H9 (cell line): Measurements from ENCODE around the gene NPDC1. TPM values are rescaled to one million over a fixed set of nuclear protein-coding genes. Genes with fewer than 3 reads are reported as not detected.

Source experiments
- DNase-seq: peaks from one replicate; pipeline ENCODE4 v3.0.0-alpha.2; 2017
- H2AFZ ChIP-seq: one replicate; pipeline ENCODE4 v1.6.1; 2013; ENCODE audit warnings: mild to moderate bottlenecking, low read length, control low read depth, moderate library complexity
- H2AK5ac ChIP-seq: 2 replicates; pipeline ENCODE4 v1.6.1; 2013; ENCODE audit warnings: low read length, control low read depth, mixed read lengths; ENCODE audit not compliant: insufficient read length
- H2BK120ac ChIP-seq: one replicate; pipeline ENCODE4 v1.6.1; 2013; ENCODE audit warnings: low read depth, mild to moderate bottlenecking, low read length, control low read depth, inconsistent platforms; ENCODE audit not compliant: poor library complexity, severe bottlenecking
- H2BK12ac ChIP-seq: 2 replicates; pipeline ENCODE4 v1.6.1; 2013; ENCODE audit warnings: low read length, control low read depth, mixed read lengths, low read depth; ENCODE audit not compliant: insufficient read length
- H2BK15ac ChIP-seq: 2 replicates; pipeline ENCODE4 v1.6.1; 2013; ENCODE audit warnings: low read depth, low read length, control low read depth
- H2BK20ac ChIP-seq: one replicate; pipeline ENCODE4 v1.6.1; 2013; ENCODE audit warnings: low read depth, mild to moderate bottlenecking, low read length, control low read depth, inconsistent platforms; ENCODE audit not compliant: poor library complexity, severe bottlenecking
- H2BK5ac ChIP-seq: 2 replicates; pipeline ENCODE4 v1.6.1; 2013; ENCODE audit warnings: low read length, control low read depth, mixed read lengths; ENCODE audit not compliant: insufficient read length
- H3K14ac ChIP-seq: 2 replicates; pipeline ENCODE4 v1.6.1; 2013; ENCODE audit warnings: low read length, control low read depth; ENCODE audit not compliant: insufficient read depth
- H3K18ac ChIP-seq: 2 replicates; pipeline ENCODE4 v1.6.1; 2013; ENCODE audit warnings: low read depth, mild to moderate bottlenecking, mixed read lengths, low read length, control low read depth; ENCODE audit not compliant: insufficient read length
- H3K23ac ChIP-seq: 2 replicates; pipeline ENCODE4 v1.6.1; 2013; ENCODE audit warnings: low read length, control low read depth, mixed read lengths, low read depth; ENCODE audit not compliant: insufficient read length
- H3K23me2 ChIP-seq: 2 replicates; pipeline ENCODE4 v1.6.1; 2013; ENCODE audit warnings: low read depth, mild to moderate bottlenecking, mixed read lengths, low read length, control low read depth; ENCODE audit not compliant: insufficient read length, poor library complexity, severe bottlenecking
- H3K27ac ChIP-seq: 2 replicates; pipeline ENCODE4 v1.5.1; 2013; ENCODE audit warnings: low read length, control low read depth, mixed read lengths, low read depth; ENCODE audit not compliant: insufficient read length
- H3K27me3 ChIP-seq: 2 replicates; pipeline ENCODE4 v1.6.1; 2013; ENCODE audit warnings: low read length, control low read depth, inconsistent platforms; ENCODE audit not compliant: insufficient read depth
- H3K4ac ChIP-seq: 2 replicates; pipeline ENCODE4 v1.6.1; 2013; ENCODE audit warnings: low read depth, mild to moderate bottlenecking, control low read depth, inconsistent platforms, low read length, moderate library complexity
- H3K4me1 ChIP-seq: 2 replicates; pipeline ENCODE4 v1.6.1; 2013; ENCODE audit warnings: low read length, control low read depth, inconsistent platforms; ENCODE audit not compliant: insufficient read depth
- H3K4me2 ChIP-seq: 2 replicates; pipeline ENCODE4 v1.6.1; 2013; ENCODE audit warnings: low read length, control low read depth, mixed read lengths; ENCODE audit not compliant: insufficient read length, insufficient read depth
- H3K56ac ChIP-seq: 2 replicates; pipeline ENCODE4 v1.6.1; 2013; ENCODE audit warnings: low read depth, mild to moderate bottlenecking, mixed read lengths, low read length, control low read depth; ENCODE audit not compliant: insufficient read length
- H3K79me1 ChIP-seq: 2 replicates; pipeline ENCODE4 v1.6.1; 2013; ENCODE audit warnings: low read depth, mild to moderate bottlenecking, moderate library complexity, low read length, control low read depth, inconsistent platforms; ENCODE audit not compliant: insufficient read depth, poor library complexity, severe bottlenecking
- H3K79me2 ChIP-seq: 2 replicates; pipeline ENCODE4 v1.6.1; 2013; ENCODE audit warnings: low read length, control low read depth, inconsistent platforms; ENCODE audit not compliant: insufficient read depth
- H3K9ac ChIP-seq: 2 replicates; pipeline ENCODE4 v1.6.1; 2013; ENCODE audit warnings: low read length, control low read depth, mixed read lengths; ENCODE audit not compliant: insufficient read length; ENCODE audit errors: extremely low read depth
- H3K9me3 ChIP-seq: one replicate; pipeline ENCODE4 v1.6.1; 2013; ENCODE audit warnings: low read depth, low read length, inconsistent platforms; ENCODE audit not compliant: control insufficient read depth
- H3T11ph ChIP-seq: one replicate; pipeline ENCODE4 v1.6.1; 2013; ENCODE audit warnings: mild to moderate bottlenecking, low read length, control low read depth, inconsistent platforms
- H4K20me1 ChIP-seq: one replicate; pipeline ENCODE4 v1.6.1; 2013; ENCODE audit not compliant: control insufficient read depth, insufficient read length, insufficient read depth
- H4K5ac ChIP-seq: 2 replicates; pipeline ENCODE4 v1.6.1; 2013; ENCODE audit warnings: low read depth, mild to moderate bottlenecking, mixed read lengths, low read length, control low read depth; ENCODE audit not compliant: insufficient read length
- H4K8ac ChIP-seq: replicated peaks from 2 replicates; pipeline ENCODE4 v1.6.1; 2013; ENCODE audit warnings: low read length, control low read depth, mixed read lengths, low read depth; ENCODE audit not compliant: insufficient read length
- H4K91ac ChIP-seq: 2 replicates; pipeline ENCODE4 v1.6.1; 2013; ENCODE audit warnings: low read depth, mild to moderate bottlenecking, moderate library complexity, mixed read lengths, low read length, control low read depth; ENCODE audit not compliant: insufficient read length
- H3K27ac Mint-ChIP-seq, 3 experiments: 2 replicates in 2 of 3; 3 replicates in 1 of 3; pipeline ENCODE4 v1.8.0; 2020 to 2021; ENCODE audit warnings: mixed read lengths in 3 of 3, mild to moderate bottlenecking in 1 of 3, moderate library complexity in 1 of 3
- H3K27me3 Mint-ChIP-seq: 2 replicates; pipeline ENCODE4 v1.8.0; 2021; ENCODE audit warnings: low read depth, mild to moderate bottlenecking, moderate library complexity, mixed read lengths
- H3K36me3 Mint-ChIP-seq, 3 experiments: 2 replicates in 2 of 3; 3 replicates in 1 of 3; pipeline ENCODE4 v1.8.0; 2020 to 2021; ENCODE audit warnings: low read depth in 3 of 3, mixed read lengths in 3 of 3; ENCODE audit not compliant: insufficient read depth in 1 of 3
- H3K4me1 Mint-ChIP-seq, 2 experiments: 2 replicates each; pipeline ENCODE4 v1.8.0; 2020; ENCODE audit warnings: mixed read lengths in 2 of 2
- H3K4me3 Mint-ChIP-seq, 2 experiments: 2 replicates in 1 of 2; 3 replicates in 1 of 2; pipeline ENCODE4 v1.8.0; 2020 to 2021; ENCODE audit warnings: mild to moderate bottlenecking in 2 of 2, mixed read lengths in 2 of 2, moderate library complexity in 1 of 2
- H3K9me3 Mint-ChIP-seq, 2 experiments: 2 replicates in 1 of 2; 3 replicates in 1 of 2; pipeline ENCODE4 v1.8.0; 2020; ENCODE audit warnings: mild to moderate bottlenecking in 2 of 2, mixed read lengths in 2 of 2, moderate library complexity in 1 of 2
- WGBS: extraction: QIAGEN DNeasy Blood & Tissue Kit; methylation state at CpG from one replicate; pipeline ENCODE4 v1.1.7; 2013; ENCODE audit warnings: missing lambda C conversion rate, low lambda C conversion rate, mixed read lengths; ENCODE audit not compliant: insufficient read length; ENCODE audit errors: extremely low coverage; 5-methylcytosine and 5-hydroxymethylcytosine counted together
- total RNA-seq: library from RNA; stranded (reverse); gene quantifications from 2 replicates; pipeline ENCODE4 v1.2.1, GENCODE V29; 2021
- TF ChIP-seq, protein P1 (sequence below): fragments of 200-600 bp; sonication (generic); conservative IDR thresholded peaks from 3 replicates; pipeline ENCODE4 v1.8.0; 2021; ENCODE audit warnings: antibody characterized with exemption, mild to moderate bottlenecking

NPDC1 gene
- total RNA-seq, 1 experiment from 2014 or later: 57.6 TPM

DNA sequence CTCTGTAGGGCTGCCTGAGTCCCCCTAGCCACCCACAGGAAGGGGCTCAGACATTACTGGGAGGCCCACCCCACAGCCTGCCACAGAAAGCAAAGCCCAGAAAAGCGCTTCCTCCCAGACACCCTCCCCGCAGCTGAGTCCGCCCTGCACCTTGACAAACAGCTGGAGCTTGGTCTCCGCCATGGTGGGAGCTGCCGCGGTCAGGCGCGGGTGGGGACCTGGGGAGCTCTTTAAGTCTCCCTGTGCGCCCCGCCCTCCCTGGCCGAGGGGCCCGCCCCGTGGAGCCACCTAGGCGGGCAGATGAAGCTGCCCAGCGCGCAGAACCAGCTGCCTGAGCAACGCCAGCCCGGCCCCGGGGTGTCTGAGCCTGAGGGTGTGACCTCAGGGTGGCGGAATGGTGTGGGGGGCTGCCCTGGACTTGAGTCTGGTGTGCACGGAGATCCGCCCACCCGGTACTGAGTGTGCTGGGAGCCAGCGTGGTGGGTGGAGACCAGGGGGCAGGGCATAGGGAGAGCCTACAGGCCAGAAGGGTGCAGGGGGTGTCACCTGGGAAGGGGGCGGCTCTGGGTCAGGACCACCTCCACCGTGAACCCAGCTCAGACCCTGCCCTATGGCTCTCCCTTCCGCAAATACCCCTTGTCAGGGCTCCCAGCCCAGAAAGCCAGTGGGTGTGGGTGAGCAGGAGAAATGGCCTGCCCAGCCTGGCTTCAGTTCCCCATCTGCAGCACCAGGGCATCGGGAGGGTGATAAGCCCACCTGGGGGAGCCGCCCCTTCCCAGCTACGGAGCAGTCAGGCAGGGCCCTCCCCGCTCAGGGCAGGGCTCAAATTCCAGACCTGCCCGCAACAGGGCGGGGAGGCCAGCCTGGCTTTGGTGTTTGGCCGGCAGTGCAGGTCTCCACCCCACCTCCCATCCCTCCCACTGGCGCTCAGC, 49.4 kb downstream of the NPDC1 start, which contains the start of gene CLIC3:
Gene CLIC3, minus strand, starts transcription at position 208 of the 932 bp plus-strand sequence. Its CDS starts 25 bp downstream, at position 183.
- Histone ChIP-seq H4K20me1 (no peaks in the 10 kb centered on the region), H3K9ac (no peak within 1 kb of the TSS), H3K9me3 (no peaks in the 10 kb centered on the region), H3K14ac (no peak within 1 kb of the TSS), H3T11ph (no peak within 1 kb of the TSS), H3K18ac (no peak within 1 kb of the TSS), H3K79me2 (no peaks in the 10 kb centered on the region), H3K79me1 (no peaks in the 10 kb centered on the region), H2BK120ac (no peak within 1 kb of the TSS), H4K5ac (no peak within 1 kb of the TSS), H3K4me2 (peak within 1 kb of the TSS; percentile 37), H2BK5ac (no peak within 1 kb of the TSS), H3K56ac (no peak within 1 kb of the TSS), H3K27me3 (no peaks in the 10 kb centered on the region), H2BK15ac (no peak within 1 kb of the TSS), H4K8ac (no peak within 1 kb of the TSS), H2AK5ac (no peak within 1 kb of the TSS), H4K91ac (no peak within 1 kb of the TSS), H2BK12ac (no peak within 1 kb of the TSS), H3K23me2 (peaks cover 6% of the 10 kb centered on the region), H3K27ac (no peak within 1 kb of the TSS), H2AFZ (no peak within 1 kb of the TSS), H3K23ac (no peak within 1 kb of the TSS), H2BK20ac (no peak within 1 kb of the TSS), H3K4me1 (no peaks in the 10 kb centered on the region), H3K4ac (no peak within 1 kb of the TSS)
- Mint-ChIP-seq H3K4me3 (peak within 1 kb of the TSS; percentile 40 to 46; a peak in 3 of 5 replicates), H3K4me1 (peaks cover 9 to 12% of the 10 kb centered on the region in 2 experiments), H3K27me3 (peaks cover 6% of the 10 kb centered on the region), H3K27ac (no peak within 1 kb of the TSS), H3K9me3 (no peaks in the 10 kb centered on the region), H3K36me3 (peaks cover 0 to 8% (median 2%) of the 10 kb centered on the region in 3 experiments; a peak in 4 of 7 replicates)
- WGBS: no CpG with 5 or more reads among the region's 35 CpGs
- TF ChIP-seq, protein P1, sequence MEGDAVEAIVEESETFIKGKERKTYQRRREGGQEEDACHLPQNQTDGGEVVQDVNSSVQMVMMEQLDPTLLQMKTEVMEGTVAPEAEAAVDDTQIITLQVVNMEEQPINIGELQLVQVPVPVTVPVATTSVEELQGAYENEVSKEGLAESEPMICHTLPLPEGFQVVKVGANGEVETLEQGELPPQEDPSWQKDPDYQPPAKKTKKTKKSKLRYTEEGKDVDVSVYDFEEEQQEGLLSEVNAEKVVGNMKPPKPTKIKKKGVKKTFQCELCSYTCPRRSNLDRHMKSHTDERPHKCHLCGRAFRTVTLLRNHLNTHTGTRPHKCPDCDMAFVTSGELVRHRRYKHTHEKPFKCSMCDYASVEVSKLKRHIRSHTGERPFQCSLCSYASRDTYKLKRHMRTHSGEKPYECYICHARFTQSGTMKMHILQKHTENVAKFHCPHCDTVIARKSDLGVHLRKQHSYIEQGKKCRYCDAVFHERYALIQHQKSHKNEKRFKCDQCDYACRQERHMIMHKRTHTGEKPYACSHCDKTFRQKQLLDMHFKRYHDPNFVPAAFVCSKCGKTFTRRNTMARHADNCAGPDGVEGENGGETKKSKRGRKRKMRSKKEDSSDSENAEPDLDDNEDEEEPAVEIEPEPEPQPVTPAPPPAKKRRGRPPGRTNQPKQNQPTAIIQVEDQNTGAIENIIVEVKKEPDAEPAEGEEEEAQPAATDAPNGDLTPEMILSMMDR: no peak
- DNase-seq: peak; percentile 76
